BJ (cell line): ENCODE results near the gene PLA2G2D. TPM values are rescaled to one million over a fixed set of nuclear protein-coding genes. Genes with fewer than 3 reads are reported as not detected.

Experiments
- CTCF ChIA-PET: fragments of 350-600 bp; formaldehyde crosslinking; extraction: SDS; loops from one replicate; lab custom pipeline; 2021; ENCODE audit warnings: antibody characterized with exemption, inconsistent platforms; lab: Yijun Ruan, JAX
- POLR2A ChIA-PET: fragments of 300-600 bp; sonication (Branson Sonifier 250); formaldehyde crosslinking; extraction: SDS; loops from one replicate; lab custom pipeline; 2021; ENCODE audit warnings: antibody characterized with exemption; lab: Charles Lee
- DNase-seq: peaks from one replicate; pipeline ENCODE4 v3.0.0-alpha.2; 2011; ENCODE audit warnings: low read depth
- H3K27me3 ChIP-seq: 2 replicates; pipeline ENCODE4 v1.6.0; 2011; ENCODE audit warnings: low read length; ENCODE audit not compliant: control insufficient read depth, insufficient read depth
- H3K36me3 ChIP-seq: 2 replicates; pipeline ENCODE4 v1.5.1; 2011; ENCODE audit warnings: low read length; ENCODE audit not compliant: control insufficient read depth, insufficient read depth
- H3K4me3 ChIP-seq: 2 replicates; pipeline ENCODE4 v1.5.1; 2011; ENCODE audit warnings: low read depth, mild to moderate bottlenecking, control low read depth, low read length
- CTCF ChIP-seq: IDR thresholded peaks from 2 replicates; pipeline ENCODE4 v1.5.1; 2011; ENCODE audit warnings: low read depth, mild to moderate bottlenecking, control low read depth, inconsistent platforms, low read length, moderate library complexity; ENCODE audit not compliant: insufficient read depth
- polyA plus RNA-seq: library from polyadenylated mRNA; depleted of rRNA; stranded (reverse); fragments of >200 nt; gene quantifications from 2 replicates; pipeline ENCODE4 v1.2.3, GENCODE V29; 2011

Gene PLA2G2D
- polyA plus RNA-seq, 1 experiment = not detected

- no peak for TF ChIP-seq CTCF
- no peak for DNase-seq
- Histone ChIP-seq H3K4me3 (no peak overlapping the region), H3K27me3 (no peaks in the 10 kb centered on the region; the same call in 1 of the 2 replicates), H3K36me3 (no peaks in the 10 kb centered on the region)
- ChIA-PET POLR2A (no interaction called here), CTCF (no interaction called here)
Observed at GRCh38 chr1:20126806-20127440, 7.6 kb upstream of the PLA2G2D start.

DNA sequence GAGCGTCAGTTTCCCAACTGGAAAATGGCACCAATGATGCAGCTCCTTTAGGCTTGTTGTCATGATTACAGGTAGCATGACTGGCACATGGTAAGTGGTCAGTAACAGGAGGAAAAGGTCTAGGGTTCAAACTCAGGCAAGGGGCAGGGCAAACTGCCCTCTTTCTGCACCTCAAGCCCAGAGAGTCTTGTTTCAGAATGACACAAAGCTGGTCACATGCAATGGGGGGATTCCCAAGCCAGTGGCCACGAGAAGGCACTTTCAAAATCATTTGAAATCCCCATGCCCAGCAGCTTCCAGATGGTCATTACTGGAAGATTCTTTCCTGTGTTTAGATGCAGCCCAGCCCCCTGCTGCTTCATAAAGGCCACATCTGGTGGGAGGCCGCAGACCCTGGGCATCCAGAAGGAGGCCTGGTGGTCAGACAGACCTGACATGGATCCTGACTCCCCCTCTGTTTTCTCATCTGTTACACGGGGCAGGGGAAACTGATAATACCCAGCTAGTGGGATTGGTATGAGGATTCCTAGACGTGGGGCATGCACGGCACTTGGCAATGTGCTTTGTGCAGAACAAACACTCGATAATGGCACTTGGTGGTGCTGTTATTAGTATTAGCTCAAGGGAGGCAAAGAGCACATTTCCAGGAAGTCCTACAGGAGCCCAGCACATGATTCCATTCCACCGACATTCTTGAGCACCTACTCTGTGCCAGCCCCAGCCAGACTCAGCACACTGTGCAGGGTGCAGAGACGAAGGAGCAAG lies 6.9 kb upstream of the PLA2G2D start:
- Histone ChIP-seq H3K27me3 (no peaks in the 10 kb centered on the region; the same call in 1 of the 2 replicates), H3K36me3 (no peaks in the 10 kb centered on the region), H3K4me3 (no peak overlapping the region)
- no peak for TF ChIP-seq CTCF
- no peak for DNase-seq
- ChIA-PET CTCF (interaction anchor here (1.2 kb wide), 1 partner anchor 410 kb away, joined by 3 read pairs; no protein-coding TSS in a partner anchor), POLR2A (no interaction called here)

DNA sequence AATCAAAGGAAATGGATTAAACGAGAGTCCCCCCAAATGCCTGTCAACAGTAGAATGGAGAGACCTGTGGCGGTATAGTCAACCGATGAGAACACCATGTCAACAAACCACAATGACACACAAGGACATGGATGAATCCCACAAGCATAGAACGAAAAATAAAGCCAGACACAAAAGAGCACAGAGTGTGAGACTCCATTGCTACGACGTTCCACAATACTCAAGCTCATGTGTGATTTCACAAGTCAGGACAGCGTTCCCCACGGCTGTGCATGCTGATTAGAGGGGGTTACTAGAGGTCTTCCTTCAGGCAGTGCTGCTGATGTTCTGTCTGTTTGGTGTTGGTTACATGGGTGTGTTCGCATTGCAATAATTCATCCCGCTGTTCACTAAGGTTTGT lies 5.8 kb upstream of the PLA2G2D start:
- TF ChIP-seq CTCF = no peak
- no peak for DNase-seq
- no peak overlapping the region for H3K4me3 ChIP-seq
- CTCF ChIA-PET = interaction anchor here (1.1 to 1.3 kb wide), 3 partner anchors 23 to 409 kb away, joined by 3 to 5 read pairs (median 3); no protein-coding TSS in a partner anchor
- H3K36me3 ChIP-seq = no peaks in the 10 kb centered on the region
- POLR2A ChIA-PET = no interaction called here
- H3K27me3 ChIP-seq = no peaks in the 10 kb centered on the region; the same call in none of the 2 replicates

GRCh38 chr1:20124456-20125057 lies 5.2 kb upstream of the PLA2G2D start:
- POLR2A ChIA-PET = no interaction called here
- TF ChIP-seq CTCF = no peak
- H3K4me3 ChIP-seq = no peak overlapping the region
- no peak for DNase-seq
- CTCF ChIA-PET = interaction anchor here (1.1 to 1.3 kb wide), 3 partner anchors 23 to 408 kb away, joined by 3 to 5 read pairs (median 3); no protein-coding TSS in a partner anchor
- no peaks in the 10 kb centered on the region for H3K36me3 ChIP-seq
- no peaks in the 10 kb centered on the region; the same call in none of the 2 replicates for H3K27me3 ChIP-seq
